A549 (cell line): ENCODE data around the gene TMEM59L.

Experiments
- JUN ChIP-seq, 2 experiments: fragments of >200 bp; sonication (Bioruptor Twin); formaldehyde crosslinking; IDR thresholded peaks; 2 replicates in 1 of 2; 3 replicates in 1 of 2; pipeline ENCODE4 v1.6.1; 2016 to 2017
- RARB ChIP-seq: fragments of 250-450 bp; sonication (Bioruptor Pico); IDR thresholded peaks from 2 replicates; pipeline ENCODE4 v1.8.0; 2021; ENCODE audit warnings: mild to moderate bottlenecking, moderate library complexity
- TF ChIP-seq, protein P1 (sequence below): fragments of 200-600 bp; sonication (generic); IDR thresholded peaks from 2 replicates; pipeline ENCODE4 v1.6.1; 2016; ENCODE audit warnings: antibody characterized with exemption, mild to moderate bottlenecking, moderate library complexity
- TF ChIP-seq, protein P2 (sequence below): fragments of >200 bp; sonication (Bioruptor Twin); formaldehyde crosslinking; IDR thresholded peaks from 3 replicates; pipeline ENCODE4 v1.5.1; 2016

DNA sequence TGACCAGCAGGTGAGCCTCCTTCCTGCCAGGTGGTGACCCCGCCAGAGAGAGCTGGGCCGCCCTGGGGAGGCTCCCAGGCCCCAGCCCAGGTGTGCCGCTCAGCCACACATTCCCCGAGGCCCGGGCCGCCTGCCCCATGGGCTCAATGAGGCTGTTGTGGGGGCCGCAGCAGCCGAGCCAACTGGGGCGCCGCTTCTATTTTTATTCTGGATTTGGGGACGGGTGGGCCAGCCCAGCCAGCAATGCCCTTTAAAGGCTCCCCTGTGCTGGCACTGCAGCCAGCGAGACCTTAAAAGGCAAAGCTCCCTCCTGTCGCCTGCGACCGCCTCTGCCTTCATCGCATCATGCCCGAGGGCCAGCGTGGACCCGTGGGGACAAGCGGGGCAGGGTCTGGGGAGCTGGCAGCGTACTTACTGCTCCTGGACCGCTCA is 53.1 kb downstream of the TMEM59L start:
- TF ChIP-seq, protein P1, sequence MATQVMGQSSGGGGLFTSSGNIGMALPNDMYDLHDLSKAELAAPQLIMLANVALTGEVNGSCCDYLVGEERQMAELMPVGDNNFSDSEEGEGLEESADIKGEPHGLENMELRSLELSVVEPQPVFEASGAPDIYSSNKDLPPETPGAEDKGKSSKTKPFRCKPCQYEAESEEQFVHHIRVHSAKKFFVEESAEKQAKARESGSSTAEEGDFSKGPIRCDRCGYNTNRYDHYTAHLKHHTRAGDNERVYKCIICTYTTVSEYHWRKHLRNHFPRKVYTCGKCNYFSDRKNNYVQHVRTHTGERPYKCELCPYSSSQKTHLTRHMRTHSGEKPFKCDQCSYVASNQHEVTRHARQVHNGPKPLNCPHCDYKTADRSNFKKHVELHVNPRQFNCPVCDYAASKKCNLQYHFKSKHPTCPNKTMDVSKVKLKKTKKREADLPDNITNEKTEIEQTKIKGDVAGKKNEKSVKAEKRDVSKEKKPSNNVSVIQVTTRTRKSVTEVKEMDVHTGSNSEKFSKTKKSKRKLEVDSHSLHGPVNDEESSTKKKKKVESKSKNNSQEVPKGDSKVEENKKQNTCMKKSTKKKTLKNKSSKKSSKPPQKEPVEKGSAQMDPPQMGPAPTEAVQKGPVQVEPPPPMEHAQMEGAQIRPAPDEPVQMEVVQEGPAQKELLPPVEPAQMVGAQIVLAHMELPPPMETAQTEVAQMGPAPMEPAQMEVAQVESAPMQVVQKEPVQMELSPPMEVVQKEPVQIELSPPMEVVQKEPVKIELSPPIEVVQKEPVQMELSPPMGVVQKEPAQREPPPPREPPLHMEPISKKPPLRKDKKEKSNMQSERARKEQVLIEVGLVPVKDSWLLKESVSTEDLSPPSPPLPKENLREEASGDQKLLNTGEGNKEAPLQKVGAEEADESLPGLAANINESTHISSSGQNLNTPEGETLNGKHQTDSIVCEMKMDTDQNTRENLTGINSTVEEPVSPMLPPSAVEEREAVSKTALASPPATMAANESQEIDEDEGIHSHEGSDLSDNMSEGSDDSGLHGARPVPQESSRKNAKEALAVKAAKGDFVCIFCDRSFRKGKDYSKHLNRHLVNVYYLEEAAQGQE: no peak
- TF ChIP-seq JUN (IDR thresholded peaks at IDR 0.05) (no peak), RARB (CRISPR knock-in tag) (no peak)
- TF ChIP-seq, protein P2, sequence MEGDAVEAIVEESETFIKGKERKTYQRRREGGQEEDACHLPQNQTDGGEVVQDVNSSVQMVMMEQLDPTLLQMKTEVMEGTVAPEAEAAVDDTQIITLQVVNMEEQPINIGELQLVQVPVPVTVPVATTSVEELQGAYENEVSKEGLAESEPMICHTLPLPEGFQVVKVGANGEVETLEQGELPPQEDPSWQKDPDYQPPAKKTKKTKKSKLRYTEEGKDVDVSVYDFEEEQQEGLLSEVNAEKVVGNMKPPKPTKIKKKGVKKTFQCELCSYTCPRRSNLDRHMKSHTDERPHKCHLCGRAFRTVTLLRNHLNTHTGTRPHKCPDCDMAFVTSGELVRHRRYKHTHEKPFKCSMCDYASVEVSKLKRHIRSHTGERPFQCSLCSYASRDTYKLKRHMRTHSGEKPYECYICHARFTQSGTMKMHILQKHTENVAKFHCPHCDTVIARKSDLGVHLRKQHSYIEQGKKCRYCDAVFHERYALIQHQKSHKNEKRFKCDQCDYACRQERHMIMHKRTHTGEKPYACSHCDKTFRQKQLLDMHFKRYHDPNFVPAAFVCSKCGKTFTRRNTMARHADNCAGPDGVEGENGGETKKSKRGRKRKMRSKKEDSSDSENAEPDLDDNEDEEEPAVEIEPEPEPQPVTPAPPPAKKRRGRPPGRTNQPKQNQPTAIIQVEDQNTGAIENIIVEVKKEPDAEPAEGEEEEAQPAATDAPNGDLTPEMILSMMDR: no peak
